RPMI8226 (cell line): Measurements from ENCODE around the gene MBNL1.
A peak's percentile ranks its signal among the peaks of the same experiment; 100 is the strongest.
"Not testable (repeated sequence)": the region's sequence is repeated elsewhere in the genome, so short reads cannot be mapped to it uniquely, and the experiment has no call there.

Experiments used
- DNase-seq: peaks from one replicate; pipeline ENCODE4 v3.0.0-alpha.2; 2015

MBNL1 gene

DNA sequence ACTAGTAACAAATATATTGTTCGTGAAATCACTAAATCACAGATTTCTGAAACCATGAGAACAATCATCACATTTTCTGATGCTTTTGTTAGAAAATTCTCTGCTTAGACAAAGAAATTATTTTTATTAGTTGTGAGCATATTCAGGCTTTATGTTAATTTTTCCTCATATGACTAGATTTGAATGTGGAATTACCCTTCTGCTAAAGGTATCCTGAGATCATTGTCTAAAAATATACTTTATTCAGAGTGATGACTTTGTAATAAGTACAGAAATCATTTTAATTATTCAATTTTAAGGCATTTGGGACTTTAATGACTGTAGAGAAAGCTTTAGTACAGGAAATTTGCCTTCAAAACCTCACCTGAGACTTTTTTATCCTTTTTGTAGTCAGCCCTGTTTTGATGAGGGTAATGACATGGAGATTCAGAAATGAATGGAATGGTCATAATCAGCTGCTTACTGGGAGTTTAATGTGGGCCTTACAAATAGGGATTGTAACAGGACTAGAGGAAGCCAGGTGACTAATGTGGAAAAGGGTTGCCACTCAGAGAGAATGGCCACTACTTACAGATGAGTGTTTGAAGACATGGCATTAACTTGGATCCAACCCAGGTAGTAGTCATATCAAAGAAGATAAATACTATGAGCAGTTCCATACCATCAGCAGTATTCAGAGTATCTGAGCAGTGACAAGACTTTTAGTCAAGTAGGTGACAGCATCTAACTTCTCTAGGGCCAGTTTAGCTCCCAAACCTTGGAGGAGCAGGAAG, 148.3 kb downstream of the MBNL1 start:
- no peak for DNase-seq

DNA sequence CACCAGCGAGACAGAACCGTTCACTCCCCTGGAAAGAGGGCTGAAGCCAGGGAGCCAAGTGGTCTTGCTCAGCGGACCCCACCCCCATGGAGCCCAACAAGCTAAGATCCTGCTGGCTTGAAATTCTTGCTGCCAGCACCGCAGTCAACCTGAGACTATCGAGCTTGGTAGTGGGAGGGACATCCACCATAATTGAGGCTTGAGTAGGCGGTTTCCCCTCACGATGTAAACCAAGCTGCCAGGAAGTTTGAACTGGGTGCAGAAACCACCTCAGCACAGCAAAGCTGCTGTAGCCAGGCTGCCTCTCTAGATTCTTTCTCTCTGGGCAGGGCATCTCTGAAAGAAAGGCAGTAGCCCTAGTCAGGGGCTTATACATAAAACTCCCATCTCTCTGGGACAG, 151.0 kb downstream of the MBNL1 start:
- DNase-seq, result no peak

DNA sequence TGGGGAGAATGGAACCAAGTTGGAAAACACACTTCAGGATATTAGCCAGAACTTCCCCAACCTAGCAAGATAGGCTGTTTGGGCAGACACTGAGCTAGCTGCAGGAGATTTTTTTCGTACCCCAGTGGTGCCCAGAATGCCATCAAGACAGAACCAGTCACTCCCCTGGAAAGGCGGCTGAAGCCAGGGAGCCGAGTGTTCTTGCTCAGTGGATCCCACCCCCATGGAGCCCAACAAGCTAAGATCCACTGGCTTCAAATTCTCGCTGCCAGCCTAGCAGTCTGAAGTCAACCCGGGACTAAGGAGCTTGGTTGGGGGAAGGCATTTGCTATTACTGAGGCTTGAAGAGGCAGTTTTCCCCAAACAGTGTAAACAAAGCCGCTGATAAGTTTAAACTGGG, 152.4 kb downstream of the MBNL1 start:
- no peak for DNase-seq

DNA sequence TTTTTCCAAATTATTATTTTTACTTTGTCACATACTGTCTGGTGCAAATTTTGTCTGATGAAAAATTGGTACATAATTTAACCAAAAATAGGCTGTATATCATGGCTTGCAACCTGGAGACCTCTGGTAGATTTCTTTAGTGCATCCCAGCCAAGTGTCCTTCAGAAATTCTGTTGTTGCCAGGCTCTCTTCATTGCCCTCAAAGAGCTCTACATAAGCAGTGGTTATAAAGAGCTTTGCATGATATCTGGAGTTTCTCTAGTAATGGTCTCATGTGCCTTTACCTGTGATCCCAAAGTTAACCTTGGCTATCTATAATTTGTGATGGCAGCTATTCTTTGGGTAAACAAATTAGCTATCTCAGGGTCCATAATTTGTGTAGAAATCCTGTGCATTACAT, 157.7 kb downstream of the MBNL1 start:
- DNase-seq, result no peak

DNA sequence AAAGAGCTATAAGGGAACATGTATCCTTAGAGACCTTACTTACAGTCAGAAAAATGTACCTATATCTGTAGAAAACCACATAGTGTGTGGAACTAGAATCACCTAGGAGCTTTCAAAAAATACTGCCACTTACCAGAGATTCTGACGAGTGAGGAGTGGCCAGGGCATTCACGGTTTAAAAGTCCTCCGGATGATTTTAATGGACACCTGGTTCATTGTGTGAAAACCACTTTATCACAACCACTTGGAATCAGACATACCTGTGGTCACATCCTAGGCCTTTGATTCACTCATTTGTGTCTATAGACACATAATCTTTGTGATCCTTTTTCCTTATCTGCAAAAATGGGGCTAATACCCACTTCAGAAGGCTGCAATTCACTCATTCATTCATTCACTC, 159.8 kb downstream of the MBNL1 start:
- no peak for DNase-seq

DNA sequence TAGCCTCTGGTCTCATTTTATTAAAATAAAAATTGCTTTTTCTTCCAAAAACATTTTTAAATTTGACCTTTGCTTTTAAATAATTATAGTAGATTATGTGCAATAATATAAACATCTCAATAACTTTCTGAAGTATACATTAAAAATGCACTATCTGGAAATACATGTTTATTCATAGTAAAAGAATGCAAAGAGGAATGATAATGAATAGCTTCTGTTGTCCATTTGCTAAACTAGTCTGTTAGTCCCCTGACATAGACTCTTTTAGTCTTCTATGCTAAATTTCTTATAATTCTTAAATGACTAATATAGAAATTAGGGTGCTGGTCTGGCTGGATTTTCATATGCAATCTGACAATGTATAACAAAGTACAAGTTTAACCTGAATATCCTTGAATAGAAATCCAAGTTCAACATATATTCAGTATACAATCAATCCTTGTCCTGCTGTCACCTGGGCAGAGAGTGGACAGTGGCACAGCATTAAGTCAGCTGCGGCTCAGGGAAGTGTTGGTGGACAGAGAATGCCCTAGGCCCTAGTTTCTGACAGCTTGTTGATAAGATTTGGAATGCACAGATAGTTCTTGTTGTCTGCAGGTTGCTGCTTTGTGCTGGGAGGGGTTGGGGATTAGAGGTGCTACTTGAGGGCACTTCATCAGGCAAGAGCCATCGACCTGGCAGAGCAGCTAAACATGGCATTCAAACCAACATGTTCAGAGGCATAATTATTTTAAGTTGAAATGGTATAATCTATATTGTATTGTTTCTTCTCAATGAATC, 161.7 kb downstream of the MBNL1 start:
- no peak for DNase-seq

DNA sequence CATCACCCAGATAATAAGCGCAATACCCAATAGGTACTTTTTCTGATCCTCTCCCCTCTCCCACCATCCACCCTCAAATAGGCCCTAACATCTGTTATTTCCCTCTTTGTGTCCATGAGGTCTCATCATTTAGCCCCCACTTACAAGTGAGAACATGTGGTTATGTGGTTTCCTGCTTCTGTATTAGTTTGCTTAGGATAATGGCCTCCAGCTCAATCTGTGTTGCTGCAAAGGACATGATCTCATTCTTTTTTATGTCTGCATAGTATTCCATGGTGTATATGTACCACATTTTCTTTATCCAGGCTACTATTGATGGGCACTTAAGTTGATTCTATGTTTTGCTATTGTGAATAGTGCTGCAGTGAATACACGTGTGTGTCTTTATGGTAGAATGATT, 165.4 kb downstream of the MBNL1 start:
- DNase-seq, result no peak

DNA sequence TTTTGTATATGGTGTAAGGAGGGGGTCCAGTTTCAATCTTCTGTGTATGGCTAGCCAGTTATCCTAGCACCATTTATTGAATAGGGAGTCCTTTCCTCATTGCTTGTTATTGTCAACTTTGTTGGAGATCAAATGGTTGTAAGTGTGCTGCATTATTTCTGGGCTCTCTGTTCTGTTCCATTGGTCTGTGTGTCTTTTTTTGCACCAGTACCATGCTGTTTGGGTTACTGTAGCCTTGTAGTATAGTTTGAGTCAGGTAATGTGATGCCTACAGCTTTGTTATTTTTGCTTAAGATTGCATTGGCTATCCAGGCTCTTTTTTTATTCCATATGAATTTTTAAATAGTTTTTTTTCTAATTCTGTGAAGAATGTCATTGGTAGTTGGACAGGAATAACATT, 166.5 kb downstream of the MBNL1 start:
- DNase-seq, result not testable (repeated sequence)

DNA sequence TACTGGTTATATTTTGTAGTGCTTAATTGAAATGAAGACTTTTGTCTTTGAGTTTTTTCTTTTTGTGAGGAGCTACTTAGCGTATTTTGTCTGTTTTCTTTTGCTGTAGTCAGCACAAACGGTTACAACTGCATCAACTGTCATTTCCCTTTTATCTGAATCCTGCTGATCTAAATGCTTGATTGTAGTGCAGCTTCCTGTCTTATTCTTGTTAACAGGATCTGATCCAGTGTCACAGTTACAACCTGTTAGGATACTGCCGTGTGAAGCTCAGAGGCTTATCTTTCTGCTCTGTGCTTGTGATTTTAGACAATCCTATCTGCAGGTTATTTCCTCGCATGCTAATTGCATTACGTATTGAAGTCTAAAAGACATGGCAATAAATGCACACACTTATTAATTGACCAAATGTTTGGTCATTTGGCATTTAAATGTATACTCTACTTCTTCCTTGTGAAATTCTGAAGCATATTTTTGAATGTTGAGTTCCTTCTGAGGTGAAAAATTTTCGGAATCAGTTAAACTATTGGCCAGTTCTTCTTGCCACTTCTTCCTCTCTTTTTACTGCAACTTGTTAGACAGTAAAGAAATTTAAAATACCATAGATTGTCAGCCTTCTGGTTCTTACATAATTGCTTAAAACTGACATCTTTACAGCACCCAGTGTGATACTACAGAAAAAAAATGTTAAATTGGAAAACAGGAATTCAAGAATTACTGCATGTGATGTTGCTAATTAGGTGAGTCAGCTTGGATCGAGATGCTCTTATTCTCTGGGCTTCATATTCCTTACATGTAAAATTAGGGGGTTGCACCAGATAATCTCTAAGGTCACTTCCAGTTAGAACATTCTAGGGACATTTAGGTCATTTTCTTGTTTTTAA, 168.2 kb downstream of the MBNL1 start:
- no peak for DNase-seq

DNA sequence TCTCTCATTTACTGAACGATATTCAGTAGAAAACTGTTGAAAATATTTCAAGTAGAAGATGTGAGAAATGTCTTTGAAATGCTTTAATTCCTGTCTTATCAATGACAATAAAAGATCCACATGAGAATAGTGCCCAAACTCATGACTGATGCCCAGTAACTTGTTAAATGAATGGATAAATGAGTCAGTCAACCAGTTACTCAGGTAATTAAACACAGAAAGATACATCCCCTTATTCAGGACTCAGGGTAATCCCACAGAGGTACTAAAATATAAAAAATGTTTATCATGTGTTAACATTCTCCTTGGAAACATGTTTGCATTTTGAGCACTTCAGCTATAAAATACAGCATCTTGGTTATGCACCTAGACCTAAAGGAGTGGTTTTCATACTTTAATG, 169.5 kb downstream of the MBNL1 start:
- no peak for DNase-seq

DNA sequence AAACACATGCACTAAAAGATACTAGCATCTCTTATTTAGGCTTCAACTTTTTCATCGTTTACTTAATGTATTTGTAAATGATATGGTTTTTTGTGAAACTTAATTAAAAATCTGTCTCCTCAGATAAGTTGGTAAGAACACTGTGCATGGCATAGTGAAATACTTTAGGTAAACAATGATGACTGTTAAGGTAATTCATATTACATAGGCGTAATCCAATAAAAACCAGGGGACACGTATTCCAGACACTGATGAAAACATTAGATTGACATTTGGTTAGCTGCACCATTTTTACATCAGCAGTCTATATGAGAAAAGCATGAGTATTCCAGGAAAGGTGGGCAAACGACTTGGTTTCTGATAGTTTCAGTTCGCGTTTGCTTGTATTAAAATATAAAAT, 170.0 kb downstream of the MBNL1 start:
- no peak for DNase-seq

DNA sequence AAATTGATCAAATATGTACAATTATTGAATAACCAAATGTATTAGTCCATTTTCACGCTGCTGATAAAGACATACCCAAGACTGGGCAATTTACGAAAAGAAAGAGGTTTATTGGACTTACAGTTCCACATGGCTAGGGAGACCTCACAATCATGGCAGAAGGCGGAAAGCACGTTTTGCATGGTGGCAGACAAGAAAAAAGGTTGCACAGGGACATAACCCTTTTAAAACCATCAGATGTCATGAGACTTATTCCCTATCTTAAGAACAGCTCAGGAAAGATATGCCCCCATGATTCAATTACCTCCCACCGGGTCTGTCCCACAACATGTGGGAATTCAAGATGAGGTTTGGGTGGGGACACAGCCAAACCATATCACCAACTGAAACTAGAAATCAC, 171.5 kb downstream of the MBNL1 start:
- not testable (repeated sequence) for DNase-seq

DNA sequence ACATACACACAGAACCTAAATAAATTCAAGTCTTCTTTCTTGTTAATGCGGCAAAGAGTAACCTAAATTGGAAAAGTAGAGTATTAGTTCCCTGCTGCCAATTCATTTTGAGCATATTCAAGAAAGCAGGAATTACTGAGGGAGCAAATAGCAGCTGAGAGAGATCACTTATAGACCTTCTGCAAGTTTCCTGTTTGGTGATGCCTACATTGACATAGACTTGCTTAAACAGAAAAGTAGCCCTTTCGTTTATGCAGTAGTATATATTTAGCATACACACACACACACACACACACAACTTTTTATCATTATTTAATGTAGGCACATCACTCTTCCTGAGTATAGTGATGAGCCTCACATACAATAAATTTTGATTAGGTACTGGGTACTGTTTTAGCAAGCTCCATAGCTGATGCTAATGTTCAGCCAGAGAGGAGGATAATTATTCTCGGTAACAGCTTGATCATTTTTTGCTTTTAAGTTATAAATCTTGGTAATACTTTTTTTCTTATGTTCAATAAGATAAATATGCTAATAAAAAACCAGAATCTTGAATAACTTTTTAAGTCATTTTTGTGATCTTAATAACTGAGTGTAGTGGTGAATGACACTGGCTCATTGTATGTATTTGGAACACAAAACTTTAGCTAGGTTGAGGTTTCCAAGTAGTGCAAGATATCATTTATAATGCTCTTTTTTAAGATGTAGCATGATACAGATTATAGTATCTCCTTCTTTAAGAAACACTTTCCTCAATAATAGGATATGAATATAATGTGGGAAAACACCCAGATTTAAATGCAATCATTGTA, 174.7 kb downstream of the MBNL1 start:
- no peak for DNase-seq

DNA sequence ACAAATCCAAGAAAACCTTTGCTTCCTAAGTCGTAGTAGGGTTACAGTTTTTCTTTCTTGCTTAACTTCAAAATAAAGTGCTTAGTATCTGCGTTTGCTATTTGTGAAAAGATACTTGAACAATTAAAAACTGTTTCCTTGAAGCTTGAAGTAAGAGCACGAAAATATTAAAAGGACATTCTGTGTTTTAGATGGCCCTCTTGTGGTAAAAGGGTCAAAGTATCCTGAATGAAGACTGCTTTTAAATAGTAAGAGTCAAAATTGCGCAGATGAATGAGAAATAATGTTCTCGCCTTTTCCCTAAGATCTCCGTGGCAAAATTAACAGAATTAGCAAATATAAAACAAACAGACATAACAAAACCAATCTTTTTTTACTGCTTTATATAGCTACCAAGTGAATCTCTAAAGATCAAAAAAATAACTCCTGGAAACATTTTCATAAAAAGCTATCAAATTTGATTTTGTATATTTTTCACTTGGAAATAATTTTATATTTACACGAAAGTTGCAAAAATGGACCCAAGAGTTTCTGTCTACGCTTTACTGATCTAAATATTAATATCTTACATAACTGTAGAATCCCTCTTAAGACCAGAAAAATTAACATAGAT, 175.4 kb downstream of the MBNL1 start:
- peak; percentile 55 for DNase-seq

DNA sequence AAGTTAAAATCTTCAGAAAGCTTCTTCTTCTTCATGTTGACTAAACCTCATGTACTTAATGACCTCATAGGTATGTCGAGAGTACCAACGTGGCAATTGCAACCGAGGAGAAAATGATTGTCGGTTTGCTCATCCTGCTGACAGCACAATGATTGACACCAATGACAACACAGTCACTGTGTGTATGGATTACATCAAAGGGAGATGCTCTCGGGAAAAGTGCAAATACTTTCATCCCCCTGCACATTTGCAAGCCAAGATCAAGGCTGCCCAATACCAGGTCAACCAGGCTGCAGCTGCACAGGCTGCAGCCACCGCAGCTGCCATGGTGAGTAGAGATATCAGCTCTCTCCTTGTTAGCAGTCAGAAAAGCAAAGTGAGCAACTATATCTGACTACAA, 176.5 kb downstream of the MBNL1 start:
- no peak for DNase-seq

DNA sequence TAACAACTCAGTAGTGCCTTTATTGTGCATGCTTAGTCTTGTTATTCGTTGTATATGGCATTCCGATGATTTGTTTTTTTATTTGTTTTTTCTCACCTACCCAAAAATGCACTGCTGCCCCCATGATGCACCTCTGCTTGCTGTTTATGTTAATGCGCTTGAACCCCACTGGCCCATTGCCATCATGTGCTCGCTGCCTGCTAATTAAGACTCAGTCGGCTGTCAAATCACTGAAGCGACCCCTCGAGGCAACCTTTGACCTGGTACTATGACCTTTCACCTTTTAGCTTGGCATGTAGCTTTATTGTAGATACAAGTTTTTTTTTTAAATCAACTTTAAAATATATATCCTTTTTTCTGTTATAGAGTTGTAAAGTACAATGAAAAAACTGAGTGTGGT, 177.8 kb downstream of the MBNL1 start:
- no peak for DNase-seq

DNA sequence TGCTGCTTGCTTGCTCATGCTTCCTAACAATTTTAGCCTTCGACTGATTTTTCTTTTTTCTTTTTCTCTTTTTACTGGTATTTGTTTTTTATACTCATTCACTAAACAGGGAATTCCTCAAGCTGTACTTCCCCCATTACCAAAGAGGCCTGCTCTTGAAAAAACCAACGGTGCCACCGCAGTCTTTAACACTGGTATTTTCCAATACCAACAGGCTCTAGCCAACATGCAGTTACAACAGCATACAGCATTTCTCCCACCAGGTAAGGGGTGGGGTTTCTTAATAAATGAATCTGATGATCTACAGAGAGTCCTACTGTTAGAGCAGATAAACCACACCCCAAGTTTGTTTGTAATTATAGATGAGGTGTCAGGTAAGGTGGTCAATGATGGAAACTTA, 178.8 kb downstream of the MBNL1 start:
- no peak for DNase-seq

DNA sequence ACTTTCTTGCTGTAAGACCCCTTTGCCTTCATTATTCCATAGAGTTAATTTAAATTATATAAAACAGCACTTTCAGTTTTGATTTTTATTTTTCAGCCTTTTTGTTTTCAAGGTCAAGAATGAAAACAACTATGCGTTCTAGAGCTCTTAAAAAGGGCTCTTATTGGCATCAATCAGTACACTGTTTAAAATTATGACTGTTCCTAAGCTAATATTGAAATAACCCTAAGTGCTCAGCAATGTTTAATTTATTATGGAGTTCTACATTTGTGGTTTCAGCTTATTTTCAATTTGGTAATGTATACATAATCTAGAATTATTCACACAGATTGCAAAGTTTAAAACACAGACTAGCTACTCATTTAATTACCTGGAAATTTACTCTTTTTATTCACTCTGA, 179.4 kb downstream of the MBNL1 start:
- no peak for DNase-seq

DNA sequence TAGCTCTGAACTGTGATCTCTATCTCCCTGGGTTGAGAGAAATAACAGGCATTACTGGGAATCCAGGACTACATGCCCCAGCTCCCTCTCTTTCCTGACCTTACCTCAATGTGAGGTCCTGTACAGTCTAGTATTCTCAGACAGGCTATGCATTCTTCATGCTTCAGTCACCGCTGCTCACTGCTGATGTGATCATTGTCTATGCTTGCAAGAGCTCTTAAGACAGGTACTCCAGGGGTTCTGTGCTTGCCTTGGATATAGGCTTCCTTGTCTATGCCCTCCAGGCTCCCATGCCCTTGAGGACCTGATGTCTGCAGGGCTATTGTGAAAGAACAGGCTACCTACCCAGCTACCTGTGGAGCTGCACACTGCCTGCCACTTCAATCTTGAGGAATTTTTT, 183.6 kb downstream of the MBNL1 start:
- no peak for DNase-seq

DNA sequence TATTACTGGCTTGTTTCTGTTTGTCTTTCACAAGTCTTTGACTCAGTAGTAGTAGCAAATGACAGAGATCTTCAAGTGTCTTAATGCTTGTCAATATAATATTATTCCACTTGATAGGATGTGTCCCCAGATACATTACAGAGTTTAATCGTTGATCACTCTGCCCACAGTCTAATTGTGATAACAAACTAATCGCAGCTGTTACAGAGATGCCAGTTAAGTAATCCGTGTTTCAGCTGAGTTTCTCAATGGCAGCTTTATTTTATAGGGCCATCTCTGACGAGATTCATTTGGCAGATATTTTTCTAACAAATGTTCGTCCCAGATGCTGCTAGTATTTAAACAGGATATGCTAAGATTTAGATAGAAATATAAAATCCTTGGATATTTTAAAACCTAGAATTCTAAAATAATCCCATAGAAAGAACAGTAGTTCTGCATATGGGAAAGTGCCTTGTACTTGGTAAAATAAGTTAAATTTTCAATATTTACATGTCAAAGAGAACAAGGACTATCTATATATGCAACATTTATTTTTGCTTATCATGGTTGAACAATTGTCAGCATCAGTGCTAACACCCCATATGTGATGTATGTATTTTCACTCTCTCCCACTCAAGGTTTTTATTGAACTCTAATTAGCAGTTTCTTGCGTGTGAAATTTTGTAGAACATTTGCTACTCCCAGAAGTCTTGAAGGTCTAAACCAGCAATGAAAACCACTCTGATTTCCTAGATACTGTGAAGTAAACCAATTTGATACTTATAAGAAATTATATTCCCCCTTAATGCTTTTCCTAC, 185.5 kb downstream of the MBNL1 start:
- DNase-seq, result no peak

DNA sequence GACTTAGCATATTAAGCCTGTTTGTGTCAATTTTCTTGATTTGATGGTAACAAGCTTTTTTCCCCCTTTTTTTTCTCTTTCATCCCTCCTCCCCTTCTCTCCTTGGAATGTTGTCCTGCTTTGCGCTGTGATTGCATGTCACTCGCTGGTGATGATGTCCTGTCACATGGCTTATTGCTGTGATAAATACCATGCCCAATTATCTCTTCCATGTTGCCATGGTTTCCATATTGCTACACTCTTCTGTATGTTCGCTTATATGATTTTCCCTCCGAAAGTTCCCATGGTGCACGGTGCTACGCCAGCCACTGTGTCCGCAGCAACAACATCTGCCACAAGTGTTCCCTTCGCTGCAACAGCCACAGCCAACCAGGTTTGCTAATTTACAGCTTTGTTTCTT, 187.3 kb downstream of the MBNL1 start:
- DNase-seq, result no peak
